OCI-LY1 (cell line): ENCODE data around the gene NATD1.
A peak's percentile ranks its signal among the peaks of the same experiment; 100 is the strongest.

ENCODE experiments used
- H2AFZ ChIP-seq: fragments of 200-600 bp; sonication (generic), shearing (Covaris generic); 2 replicates; pipeline ENCODE4 v1.6.0; 2014; ENCODE audit warnings: antibody characterized with exemption, mild to moderate bottlenecking, low read length
- H3F3A ChIP-seq: fragments of 200-600 bp; sonication (generic), shearing (Covaris generic); 2 replicates; pipeline ENCODE4 v1.6.0; 2014; ENCODE audit warnings: mild to moderate bottlenecking, antibody characterized with exemption, low read length, moderate library complexity; ENCODE audit not compliant: insufficient read depth
- H3K27ac ChIP-seq: fragments of 200-600 bp; sonication (generic); 2 replicates; pipeline ENCODE4 v1.5.1; 2014; ENCODE audit warnings: low read length, mixed run types, mild to moderate bottlenecking, low read depth; ENCODE audit not compliant: poor library complexity, severe bottlenecking
- H3K27me3 ChIP-seq: fragments of 200-600 bp; sonication (generic); 2 replicates; pipeline ENCODE4 v1.6.0; 2014; ENCODE audit warnings: antibody characterized with exemption, mild to moderate bottlenecking, low read length, moderate library complexity; ENCODE audit not compliant: insufficient read depth
- H3K36me3 ChIP-seq: fragments of 200-600 bp; sonication (generic); 2 replicates; pipeline ENCODE4 v1.6.1; 2014; ENCODE audit warnings: mild to moderate bottlenecking, antibody characterized with exemption, low read length, moderate library complexity, mixed read lengths; ENCODE audit not compliant: insufficient read depth
- H3K4me1 ChIP-seq: fragments of 200-600 bp; sonication (generic); 2 replicates; pipeline ENCODE4 v1.5.1; 2014; ENCODE audit warnings: mild to moderate bottlenecking, low read length, moderate library complexity; ENCODE audit not compliant: insufficient read depth, severe bottlenecking
- H3K4me2 ChIP-seq: fragments of 200-600 bp; sonication (generic), shearing (Covaris generic); 2 replicates; pipeline ENCODE4 v1.6.1; 2014; ENCODE audit warnings: low read length
- H3K4me3 ChIP-seq: fragments of 200-600 bp; sonication (generic); 2 replicates; pipeline ENCODE4 v1.5.1; 2014; ENCODE audit warnings: low read length, low read depth, mild to moderate bottlenecking, mixed read lengths; ENCODE audit not compliant: poor library complexity, severe bottlenecking
- H3K79me2 ChIP-seq: fragments of 200-600 bp; shearing (Covaris generic); 2 replicates; pipeline ENCODE4 v1.6.1; 2016; ENCODE audit warnings: mixed run types, low read length, mixed read lengths; ENCODE audit not compliant: insufficient read depth
- H3K9ac ChIP-seq: fragments of 200-600 bp; sonication (generic), shearing (Covaris generic); 2 replicates; pipeline ENCODE4 v1.6.1; 2014; ENCODE audit warnings: mild to moderate bottlenecking, low read length, mixed read lengths
- H3K9me2 ChIP-seq: fragments of 200-600 bp; sonication (generic), shearing (Covaris generic); 2 replicates; pipeline ENCODE4 v1.6.1; 2014; ENCODE audit warnings: low read depth, mild to moderate bottlenecking, low read length, mixed read lengths
- H3K9me3 ChIP-seq: fragments of 200-600 bp; shearing (Covaris generic); 2 replicates; pipeline ENCODE4 v1.6.1; 2014; ENCODE audit warnings: low read length, mixed read lengths
- H4K20me1 ChIP-seq: fragments of 200-600 bp; sonication (generic), shearing (Covaris generic); 2 replicates; pipeline ENCODE4 v1.6.0; 2016; ENCODE audit warnings: mild to moderate bottlenecking, low read length; ENCODE audit not compliant: insufficient read depth
- CTCF ChIP-seq: fragments of 200-600 bp; sonication (generic), shearing (Covaris generic); IDR thresholded peaks from 2 replicates; pipeline ENCODE4 v1.5.1; 2017; ENCODE audit warnings: mild to moderate bottlenecking, antibody characterized with exemption, low read length, moderate library complexity, mixed read lengths
- EZH2 ChIP-seq: fragments of 200-600 bp; sonication (generic), shearing (Covaris generic); IDR thresholded peaks from 2 replicates; pipeline ENCODE4 v1.8.0; 2017; ENCODE audit warnings: borderline replicate concordance, mixed run types, mild to moderate bottlenecking, antibody characterized with exemption, low read length, moderate library complexity, mixed read lengths

Gene NATD1

GRCh38 chr17:21268596-21269188, 15.5 kb upstream of the NATD1 start:
- H2AFZ ChIP-seq: no peak overlapping the region
- TF ChIP-seq EZH2: no peak
- no peak for TF ChIP-seq CTCF
- H3K9ac ChIP-seq: peak overlapping the region; percentile 43
- H3K36me3 ChIP-seq: no peaks in the 10 kb centered on the region
- H3K9me2 ChIP-seq: no peaks in the 10 kb centered on the region
- peak overlapping the region; percentile 88 for H3K27ac ChIP-seq
- peaks cover 30% of the 10 kb centered on the region for H3K4me1 ChIP-seq
- H3K4me3 ChIP-seq: no peak overlapping the region
- peak overlapping the region; percentile 23 for H3K4me2 ChIP-seq
- no peaks in the 10 kb centered on the region for H3K27me3 ChIP-seq
- H3F3A ChIP-seq: no peaks in the 10 kb centered on the region
- no peaks in the 10 kb centered on the region for H4K20me1 ChIP-seq
- no peaks in the 10 kb centered on the region for H3K9me3 ChIP-seq
- H3K79me2 ChIP-seq: no peaks in the 10 kb centered on the region

GRCh38 chr17:21263376-21263775, 10.2 kb upstream of the NATD1 start:
- Histone ChIP-seq H3K9ac (no peak overlapping the region), H2AFZ (no peak overlapping the region), H3K4me1 (peaks cover 13% of the 10 kb centered on the region), H3K9me3 (no peaks in the 10 kb centered on the region), H3K4me2 (no peak overlapping the region), H3K9me2 (no peaks in the 10 kb centered on the region), H4K20me1 (no peaks in the 10 kb centered on the region), H3K4me3 (no peak overlapping the region), H3F3A (no peaks in the 10 kb centered on the region), H3K27ac (no peak overlapping the region), H3K36me3 (no peaks in the 10 kb centered on the region), H3K79me2 (no peaks in the 10 kb centered on the region), H3K27me3 (no peaks in the 10 kb centered on the region)
- TF ChIP-seq EZH2: no peak
- TF ChIP-seq CTCF: no peak

DNA sequence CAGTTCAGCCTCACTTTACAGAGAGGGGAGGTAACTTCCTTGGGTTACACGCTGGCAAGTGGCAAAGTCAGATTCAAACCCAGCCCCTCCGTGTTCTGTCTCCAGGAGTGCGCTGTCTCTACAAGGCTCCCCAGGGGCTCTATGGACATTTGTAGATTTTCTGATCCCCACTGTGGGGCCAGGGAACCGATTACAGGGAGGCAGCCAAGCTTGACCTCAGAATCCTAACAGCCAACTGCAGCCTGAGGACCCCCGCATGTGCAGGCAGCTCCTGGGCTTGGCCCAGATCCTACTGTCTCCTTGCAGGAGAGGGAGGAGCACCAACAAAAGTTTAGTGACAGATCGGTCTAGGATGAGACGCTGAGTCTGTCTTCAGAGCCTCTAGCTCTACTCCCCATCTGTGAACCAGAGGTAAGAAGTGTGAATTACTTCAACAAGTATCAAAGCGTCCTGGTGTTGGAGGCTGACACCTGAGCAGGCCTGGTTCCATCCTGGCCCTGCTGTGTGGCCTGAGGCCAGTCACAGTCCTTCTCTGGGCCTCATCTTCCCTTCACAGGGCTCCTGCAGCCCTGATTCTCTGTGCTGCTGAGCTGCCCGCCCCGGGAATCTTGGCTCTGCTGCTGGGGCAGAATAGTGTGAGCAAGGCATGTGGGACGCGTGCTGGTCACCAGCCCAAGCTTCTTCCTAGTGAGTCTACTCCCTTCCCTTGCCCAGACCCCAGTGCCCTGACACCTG, 9.2 kb upstream of the NATD1 start:
- H3K36me3 ChIP-seq: no peaks in the 10 kb centered on the region
- H3K4me3 ChIP-seq: no peak overlapping the region
- no peaks in the 10 kb centered on the region for H3F3A ChIP-seq
- H3K4me2 ChIP-seq: no peak overlapping the region
- H3K79me2 ChIP-seq: no peaks in the 10 kb centered on the region
- no peaks in the 10 kb centered on the region for H3K27me3 ChIP-seq
- H3K4me1 ChIP-seq: peaks cover 4% of the 10 kb centered on the region
- no peaks in the 10 kb centered on the region for H3K9me3 ChIP-seq
- no peaks in the 10 kb centered on the region for H3K9me2 ChIP-seq
- H3K27ac ChIP-seq: no peak overlapping the region
- TF ChIP-seq CTCF (no peak), EZH2 (no peak)
- H4K20me1 ChIP-seq: no peaks in the 10 kb centered on the region
- H2AFZ ChIP-seq: no peak overlapping the region
- no peak overlapping the region for H3K9ac ChIP-seq
